ENCODE results near the gene GPR161. TPM values are rescaled to one million over a fixed set of nuclear protein-coding genes. Genes with fewer than 3 reads are reported as not detected.
A peak's percentile ranks its signal among the peaks of the same experiment; 100 is the strongest.

GPR161 gene
- total and polyA plus RNA-seq, 9 of the 15 experiments (the other 6 are each of a cell fraction or from before 2014, with no cell fraction given) = 0.15 to 2.4 (median 0.76) TPM

DNA sequence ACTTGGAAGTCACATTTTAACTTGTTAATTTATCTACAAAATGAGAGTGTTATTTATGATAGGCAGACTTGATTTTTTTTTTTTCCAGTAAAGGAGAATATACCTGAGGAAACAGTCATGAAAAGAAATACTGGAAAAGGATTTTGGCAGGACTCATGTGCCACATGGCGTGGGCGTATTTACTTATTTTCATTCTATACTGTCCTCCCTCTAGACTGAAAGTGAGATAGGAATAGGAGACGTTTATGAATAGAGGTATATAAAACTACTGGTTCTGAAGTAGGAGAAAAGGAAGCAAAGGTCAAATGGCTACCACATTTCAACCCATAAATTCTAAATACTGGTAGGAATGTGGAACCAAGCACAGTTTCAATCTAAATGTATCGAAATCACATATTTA, 105.1 kb downstream of the GPR161 start:
- no peak for ATAC-seq
- no peak for TF ChIP-seq CBFB (CRISPR knock-in tag; IDR thresholded peaks at IDR 0.05)
- TF ChIP-seq SRSF1 (IDR thresholded peaks at IDR 0.05; ENCODE audit: low read depth, low read length) = no peak
- TF ChIP-seq ZNF175 (CRISPR knock-in tag; IDR thresholded peaks at IDR 0.05; ENCODE audit: low read depth) = no peak
- Histone ChIP-seq H3K9ac (ENCODE audit: insufficient read depth in 1 of 2, low read depth in 2 of 2, low read length in 2 of 2) (no peak overlapping the region), H3K79me2 (ENCODE audit: control insufficient read depth, insufficient read depth, low read length) (no peaks in the 10 kb centered on the region), H3K4me2 (ENCODE audit: insufficient read depth, low read length) (no peak overlapping the region), H3K9me3 (replicated peaks; ENCODE audit: control insufficient read depth, insufficient read depth, low read depth, low read length) (no peaks in the 10 kb centered on the region), H3K4me3 (no peak overlapping the region), H3K36me3 (ENCODE audit: control insufficient read depth, insufficient read depth, low read length) (peaks cover 35% of the 10 kb centered on the region), H3K27me3 (ENCODE audit: control insufficient read depth in 2 of 2, insufficient read depth in 2 of 2, low read length in 2 of 2) (no peaks in the 10 kb centered on the region), H4K20me1 (replicated peaks; ENCODE audit: control insufficient read depth, insufficient read depth, low read length) (no peaks in the 10 kb centered on the region), H2AFZ (ENCODE audit: low read depth, low read length) (no peak overlapping the region), H3K4me1 (replicated peaks in 1 of 2; ENCODE audit: control insufficient read depth in 2 of 2, insufficient read depth in 2 of 2, low read length in 2 of 2) (no peaks in the 10 kb centered on the region), H3K9me1 (ENCODE audit: control insufficient read depth, insufficient read depth, low read length) (no peaks in the 10 kb centered on the region), H3K27ac (ENCODE audit: extremely low read depth, low read depth, low read length) (no peak overlapping the region)
- 82% methylated on average over 4 of the region's 4 CpGs for WGBS (ENCODE audit: insufficient coverage, low coverage, missing lambda C conversion rate)
- BruUV-seq (replicated peaks) = no TSS peak
- no peak for FAIRE-seq
- in situ Hi-C loops (cut with MboI) = no loop called here
- POLR2A ChIA-PET = interaction anchor here (1.7 kb wide), 1 partner anchor 10 kb away, joined by 6 read pairs; no protein-coding TSS in a partner anchor
- CTCF ChIA-PET (ENCODE audit: low intra/inter-chr PET ratio) = no interaction called here
- intact Hi-C loops (cut with micrococcal nuclease) = no loop called here
- DNase-seq (ENCODE audit: extremely low read depth in 1 of 4, low spot score in 3 of 4) = no peak

DNA sequence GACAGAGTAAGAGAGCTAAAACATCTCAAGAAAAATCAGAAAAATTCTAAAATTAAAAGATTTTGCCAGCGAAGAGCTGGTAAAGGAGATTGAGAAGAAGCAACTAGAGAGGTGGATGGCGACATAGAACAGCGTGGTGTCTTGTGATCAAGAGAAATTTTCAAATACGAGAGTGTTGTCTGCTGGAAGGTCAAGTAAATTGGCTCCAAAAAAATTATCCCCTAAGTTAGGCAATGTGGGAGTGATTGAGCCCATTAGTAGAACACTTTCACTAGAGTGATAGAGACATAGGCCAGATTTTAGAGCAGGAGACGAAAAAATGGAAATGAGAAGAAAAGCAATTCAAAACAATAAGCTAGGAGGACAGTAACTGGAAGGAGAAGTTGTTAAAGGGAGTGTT, 105.5 kb downstream of the GPR161 start:
- POLR2A ChIA-PET = interaction anchor here (0.8 to 1.7 kb wide), 2 partner anchors 9 to 17 kb away, joined by 3 to 6 read pairs; no protein-coding TSS in a partner anchor
- in situ Hi-C loops (cut with MboI) = no loop called here

More for the DNA sequence above, 105.5 kb downstream of the GPR161 start:
- no peaks in the 10 kb centered on the region for H3K27me3 ChIP-seq (ENCODE audit: control insufficient read depth in 2 of 2, insufficient read depth in 2 of 2, low read length in 2 of 2)
- CTCF ChIA-PET (ENCODE audit: low intra/inter-chr PET ratio) = interaction anchor here (0.6 kb wide), 1 partner anchor 295 kb away, joined by 3 read pairs; no protein-coding TSS in a partner anchor
- FAIRE-seq = no peak
- H3K36me3 ChIP-seq (ENCODE audit: control insufficient read depth, insufficient read depth, low read length) = peaks cover 38% of the 10 kb centered on the region
- no peaks in the 10 kb centered on the region for H3K9me3 ChIP-seq (replicated peaks; ENCODE audit: control insufficient read depth, insufficient read depth, low read depth, low read length)
- H3K9me1 ChIP-seq (ENCODE audit: control insufficient read depth, insufficient read depth, low read length) = no peaks in the 10 kb centered on the region
- WGBS (ENCODE audit: insufficient coverage, low coverage, missing lambda C conversion rate) = 94% methylated on average over 5 of the region's 5 CpGs
- no peak overlapping the region for H3K27ac ChIP-seq (ENCODE audit: extremely low read depth, low read depth, low read length)
- ATAC-seq = no peak
- no peak overlapping the region for H2AFZ ChIP-seq (ENCODE audit: low read depth, low read length)
- no peak for DNase-seq (ENCODE audit: extremely low read depth in 1 of 4, low spot score in 3 of 4)
- no peak overlapping the region for H3K4me2 ChIP-seq (ENCODE audit: insufficient read depth, low read length)
- intact Hi-C loops (cut with micrococcal nuclease) = no loop called here
- TSS peak; percentile 4 for BruUV-seq (replicated peaks)
- H4K20me1 ChIP-seq (replicated peaks; ENCODE audit: control insufficient read depth, insufficient read depth, low read length) = no peaks in the 10 kb centered on the region
- no peak overlapping the region for H3K9ac ChIP-seq (ENCODE audit: insufficient read depth in 1 of 2, low read depth in 2 of 2, low read length in 2 of 2)
- H3K79me2 ChIP-seq (ENCODE audit: control insufficient read depth, insufficient read depth, low read length) = no peaks in the 10 kb centered on the region
- TF ChIP-seq RBM22 (IDR thresholded peaks at IDR 0.05; ENCODE audit: low read depth, low read length, poor library complexity, severe bottlenecking) (peak; percentile 76), ZNF431 (CRISPR knock-in tag; IDR thresholded peaks at IDR 0.05) (no peak), ATF1 (CRISPR knock-in tag; IDR thresholded peaks at IDR 0.05) (no peak), ATF1 (tag; IDR thresholded peaks at IDR 0.05) (no peak)
- no peak overlapping the region for H3K4me3 ChIP-seq
- H3K4me1 ChIP-seq (replicated peaks in 1 of 2; ENCODE audit: control insufficient read depth in 2 of 2, insufficient read depth in 2 of 2, low read length in 2 of 2) = no peaks in the 10 kb centered on the region

Other genes with a start within 250 kb of the GPR161 start
- 0.24 and 0.86 TPM in 2 replicates for gene ADCY10, start 222.8 kb downstream of the GPR161 start, total RNA-seq (2014; rRNA removed)
- gene ADCY10, start 222.8 kb downstream of the GPR161 start, total RNA-seq (2014; rRNA removed; fragmentation: Illumina TruSeq; extraction: Trizol) = 0.29 and 0.32 TPM in 2 replicates
- 0.11 and 0.14 TPM in 2 replicates for gene ADCY10, start 222.8 kb downstream of the GPR161 start, total RNA-seq (2015; rRNA removed; fragmentation: Illumina TruSeq; extraction: Trizol)
- gene ADCY10, start 222.8 kb downstream of the GPR161 start, total RNA-seq (2021) = 0.20 and 0.22 TPM in 2 replicates
- 0.21 and 0.54 TPM in 2 replicates for gene ADCY10, start 222.8 kb downstream of the GPR161 start, polyA plus RNA-seq (2011; rRNA removed)
- 0.25 and 0.26 TPM in 2 replicates for gene ADCY10, start 222.8 kb downstream of the GPR161 start, polyA plus RNA-seq (2014; fragmentation: Illumina TruSeq; extraction: Trizol)
- under 1 TPM; 0.21 to 0.39 TPM for gene ADCY10, start 222.8 kb downstream of the GPR161 start, polyA plus RNA-seq (2014; fragmentation: Nextera tagmentation; extraction: Ambion mirVana)
- 0.08 and 0.11 TPM in 2 replicates for gene ADCY10, start 222.8 kb downstream of the GPR161 start, polyA plus RNA-seq (2014; rRNA removed)
- gene DCAF6, start 200.2 kb downstream of the GPR161 start, total RNA-seq (2014; rRNA removed) = 46.2 and 46.3 TPM in 2 replicates
- 61.9 and 73.9 TPM in 2 replicates for gene DCAF6, start 200.2 kb downstream of the GPR161 start, total RNA-seq (2014; rRNA removed; fragmentation: Illumina TruSeq; extraction: Trizol)
- gene DCAF6, start 200.2 kb downstream of the GPR161 start, total RNA-seq (2015; rRNA removed; fragmentation: Illumina TruSeq; extraction: Trizol) = 56.4 and 57.8 TPM in 2 replicates
- 40.6 and 42.8 TPM in 2 replicates for gene DCAF6, start 200.2 kb downstream of the GPR161 start, total RNA-seq (2021)
- gene DCAF6, start 200.2 kb downstream of the GPR161 start, polyA plus RNA-seq (2011; rRNA removed) = 91.6 and 102 TPM in 2 replicates
- 54.3 and 59.1 TPM in 2 replicates for gene DCAF6, start 200.2 kb downstream of the GPR161 start, polyA plus RNA-seq (2014; fragmentation: Illumina TruSeq; extraction: Trizol)
- 10 to 100 TPM; 19.1 to 24.5 TPM for gene DCAF6, start 200.2 kb downstream of the GPR161 start, polyA plus RNA-seq (2014; fragmentation: Nextera tagmentation; extraction: Ambion mirVana)
- gene DCAF6, start 200.2 kb downstream of the GPR161 start, polyA plus RNA-seq (2014; rRNA removed) = 41.1 and 45.6 TPM in 2 replicates
- gene MPC2, start 199.9 kb downstream of the GPR161 start, total RNA-seq (2014; rRNA removed) = 102 and 122 TPM in 2 replicates
- gene MPC2, start 199.9 kb downstream of the GPR161 start, total RNA-seq (2014; rRNA removed; fragmentation: Illumina TruSeq; extraction: Trizol) = 168 and 186 TPM in 2 replicates
- 134 and 144 TPM in 2 replicates for gene MPC2, start 199.9 kb downstream of the GPR161 start, total RNA-seq (2015; rRNA removed; fragmentation: Illumina TruSeq; extraction: Trizol)
- 172 and 190 TPM in 2 replicates for gene MPC2, start 199.9 kb downstream of the GPR161 start, total RNA-seq (2021)
- 157 and 179 TPM in 2 replicates for gene MPC2, start 199.9 kb downstream of the GPR161 start, polyA plus RNA-seq (2011; rRNA removed)
- 131 and 138 TPM in 2 replicates for gene MPC2, start 199.9 kb downstream of the GPR161 start, polyA plus RNA-seq (2014; fragmentation: Illumina TruSeq; extraction: Trizol)
- gene MPC2, start 199.9 kb downstream of the GPR161 start, polyA plus RNA-seq (2014; fragmentation: Nextera tagmentation; extraction: Ambion mirVana) = 100 to 1,000 TPM in 1 of 2 experiments, 10 to 100 TPM in 1; 70.7 to 154 TPM
- 106 and 126 TPM in 2 replicates for gene MPC2, start 199.9 kb downstream of the GPR161 start, polyA plus RNA-seq (2014; rRNA removed)
- 41.4 and 52.1 TPM in 2 replicates for gene TIPRL, start 42.0 kb upstream of the GPR161 start, total RNA-seq (2014; rRNA removed)
- gene TIPRL, start 42.0 kb upstream of the GPR161 start, total RNA-seq (2014; rRNA removed; fragmentation: Illumina TruSeq; extraction: Trizol) = 73.5 and 78.1 TPM in 2 replicates
- gene TIPRL, start 42.0 kb upstream of the GPR161 start, total RNA-seq (2015; rRNA removed; fragmentation: Illumina TruSeq; extraction: Trizol) = 71.1 and 81.7 TPM in 2 replicates
- gene TIPRL, start 42.0 kb upstream of the GPR161 start, total RNA-seq (2021) = 57.0 and 64.4 TPM in 2 replicates
- 44.9 and 69.9 TPM in 2 replicates for gene TIPRL, start 42.0 kb upstream of the GPR161 start, polyA plus RNA-seq (2011; rRNA removed)
- 50.7 and 60.1 TPM in 2 replicates for gene TIPRL, start 42.0 kb upstream of the GPR161 start, polyA plus RNA-seq (2014; fragmentation: Illumina TruSeq; extraction: Trizol)
- 10 to 100 TPM; 87.0 to 90.2 TPM for gene TIPRL, start 42.0 kb upstream of the GPR161 start, polyA plus RNA-seq (2014; fragmentation: Nextera tagmentation; extraction: Ambion mirVana)
- 54.8 and 63.2 TPM in 2 replicates for gene TIPRL, start 42.0 kb upstream of the GPR161 start, polyA plus RNA-seq (2014; rRNA removed)
- gene SFT2D2, start 89.1 kb upstream of the GPR161 start, total RNA-seq (2014; rRNA removed) = 20.5 and 21.6 TPM in 2 replicates
- 28.7 and 34.2 TPM in 2 replicates for gene SFT2D2, start 89.1 kb upstream of the GPR161 start, total RNA-seq (2014; rRNA removed; fragmentation: Illumina TruSeq; extraction: Trizol)
- gene SFT2D2, start 89.1 kb upstream of the GPR161 start, total RNA-seq (2015; rRNA removed; fragmentation: Illumina TruSeq; extraction: Trizol) = 28.1 and 28.4 TPM in 2 replicates
- gene SFT2D2, start 89.1 kb upstream of the GPR161 start, total RNA-seq (2021) = 46.6 and 50.1 TPM in 2 replicates
- 29.0 and 35.8 TPM in 2 replicates for gene SFT2D2, start 89.1 kb upstream of the GPR161 start, polyA plus RNA-seq (2011; rRNA removed)
- 9.2 and 10.7 TPM in 2 replicates for gene SFT2D2, start 89.1 kb upstream of the GPR161 start, polyA plus RNA-seq (2014; fragmentation: Illumina TruSeq; extraction: Trizol)
- gene SFT2D2, start 89.1 kb upstream of the GPR161 start, polyA plus RNA-seq (2014; fragmentation: Nextera tagmentation; extraction: Ambion mirVana) = 1 to 10 TPM; 3.4 to 6.1 TPM
- 14.8 and 15.7 TPM in 2 replicates for gene SFT2D2, start 89.1 kb upstream of the GPR161 start, polyA plus RNA-seq (2014; rRNA removed)
- 0.32 and 0.98 TPM in 2 replicates for gene TBX19, start 143.9 kb upstream of the GPR161 start, total RNA-seq (2014; rRNA removed)
- 0.95 and 1.1 TPM in 2 replicates for gene TBX19, start 143.9 kb upstream of the GPR161 start, total RNA-seq (2014; rRNA removed; fragmentation: Illumina TruSeq; extraction: Trizol)
- gene TBX19, start 143.9 kb upstream of the GPR161 start, total RNA-seq (2015; rRNA removed; fragmentation: Illumina TruSeq; extraction: Trizol) = 0.94 and 1.3 TPM in 2 replicates
- gene TBX19, start 143.9 kb upstream of the GPR161 start, total RNA-seq (2021) = 1.8 and 2.1 TPM in 2 replicates
- 3.1 and 3.4 TPM in 2 replicates for gene TBX19, start 143.9 kb upstream of the GPR161 start, polyA plus RNA-seq (2011; rRNA removed)
- 1.9 TPM in 2 replicates for gene TBX19, start 143.9 kb upstream of the GPR161 start, polyA plus RNA-seq (2014; fragmentation: Illumina TruSeq; extraction: Trizol)
- under 1 TPM; 0.42 to 0.52 TPM for gene TBX19, start 143.9 kb upstream of the GPR161 start, polyA plus RNA-seq (2014; fragmentation: Nextera tagmentation; extraction: Ambion mirVana)
- gene TBX19, start 143.9 kb upstream of the GPR161 start, polyA plus RNA-seq (2014; rRNA removed) = 2.4 and 2.8 TPM in 2 replicates

All from K562 (cell line).